A549 (cell line): ENCODE data around the gene RYR3.

Source experiments
- JUN ChIP-seq, 2 experiments: fragments of >200 bp; sonication (Bioruptor Twin); formaldehyde crosslinking; IDR thresholded peaks; 2 replicates in 1 of 2; 3 replicates in 1 of 2; pipeline ENCODE4 v1.6.1; 2016 to 2017
- POLR2A ChIP-seq: IDR thresholded peaks from 2 replicates; pipeline ENCODE4 v1.6.1; 2012; ENCODE audit warnings: mild to moderate bottlenecking, low read length
- RFX5 ChIP-seq: fragments of 450-650 bp; IDR thresholded peaks from 2 replicates; pipeline ENCODE4 v1.7.1; 2014; ENCODE audit warnings: antibody characterized with exemption, mild to moderate bottlenecking, moderate library complexity
- ZC3H11A ChIP-seq: fragments of 450-650 bp; IDR thresholded peaks from 2 replicates; pipeline ENCODE4 v1.6.1; 2014; ENCODE audit warnings: antibody characterized with exemption, mild to moderate bottlenecking
- TF ChIP-seq, protein P1 (sequence below): fragments of >200 bp; sonication (Bioruptor Twin); formaldehyde crosslinking; IDR thresholded peaks from 3 replicates; pipeline ENCODE4 v1.5.1; 2016
- TF ChIP-seq, protein P2 (sequence below): fragments of 250-450 bp; sonication (Bioruptor Pico); IDR thresholded peaks from 2 replicates; pipeline ENCODE4 v1.5.0; 2020; ENCODE audit warnings: low read depth, mild to moderate bottlenecking, moderate library complexity

DNA sequence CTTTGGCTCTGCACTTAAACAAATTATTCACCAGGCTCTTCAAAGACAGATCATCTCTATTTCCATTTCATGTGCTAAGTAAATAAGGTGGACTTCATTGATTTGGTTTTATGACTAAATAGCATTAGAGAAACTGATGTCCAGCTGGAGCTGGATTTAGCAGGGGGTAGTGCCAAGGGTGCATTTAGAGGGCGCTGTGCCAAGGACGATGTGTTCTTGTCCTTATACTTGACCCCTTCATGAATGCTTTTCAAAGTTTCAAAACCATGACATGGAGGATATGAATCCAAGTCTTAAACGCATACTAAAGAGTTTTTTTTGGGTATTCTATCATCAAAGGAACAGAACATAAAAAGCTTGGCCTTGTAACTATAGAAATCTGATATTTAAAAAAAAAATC lies 233.2 kb downstream of the RYR3 start:
- TF ChIP-seq ZC3H11A (no peak), RFX5 (no peak), POLR2A (no peak), JUN (IDR thresholded peaks at IDR 0.05) (no peak)
- TF ChIP-seq, protein P1, sequence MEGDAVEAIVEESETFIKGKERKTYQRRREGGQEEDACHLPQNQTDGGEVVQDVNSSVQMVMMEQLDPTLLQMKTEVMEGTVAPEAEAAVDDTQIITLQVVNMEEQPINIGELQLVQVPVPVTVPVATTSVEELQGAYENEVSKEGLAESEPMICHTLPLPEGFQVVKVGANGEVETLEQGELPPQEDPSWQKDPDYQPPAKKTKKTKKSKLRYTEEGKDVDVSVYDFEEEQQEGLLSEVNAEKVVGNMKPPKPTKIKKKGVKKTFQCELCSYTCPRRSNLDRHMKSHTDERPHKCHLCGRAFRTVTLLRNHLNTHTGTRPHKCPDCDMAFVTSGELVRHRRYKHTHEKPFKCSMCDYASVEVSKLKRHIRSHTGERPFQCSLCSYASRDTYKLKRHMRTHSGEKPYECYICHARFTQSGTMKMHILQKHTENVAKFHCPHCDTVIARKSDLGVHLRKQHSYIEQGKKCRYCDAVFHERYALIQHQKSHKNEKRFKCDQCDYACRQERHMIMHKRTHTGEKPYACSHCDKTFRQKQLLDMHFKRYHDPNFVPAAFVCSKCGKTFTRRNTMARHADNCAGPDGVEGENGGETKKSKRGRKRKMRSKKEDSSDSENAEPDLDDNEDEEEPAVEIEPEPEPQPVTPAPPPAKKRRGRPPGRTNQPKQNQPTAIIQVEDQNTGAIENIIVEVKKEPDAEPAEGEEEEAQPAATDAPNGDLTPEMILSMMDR: no peak
- TF ChIP-seq, protein P2, sequence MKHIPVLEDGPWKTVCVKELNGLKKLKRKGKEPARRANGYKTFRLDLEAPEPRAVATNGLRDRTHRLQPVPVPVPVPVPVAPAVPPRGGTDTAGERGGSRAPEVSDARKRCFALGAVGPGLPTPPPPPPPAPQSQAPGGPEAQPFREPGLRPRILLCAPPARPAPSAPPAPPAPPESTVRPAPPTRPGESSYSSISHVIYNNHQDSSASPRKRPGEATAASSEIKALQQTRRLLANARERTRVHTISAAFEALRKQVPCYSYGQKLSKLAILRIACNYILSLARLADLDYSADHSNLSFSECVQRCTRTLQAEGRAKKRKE (CRISPR knock-in tag): no peak
